Lower lobe of right lung (tissue), 2 donors: ENCODE results near the gene USP37. TPM values are rescaled to one million over a fixed set of nuclear protein-coding genes. Genes with fewer than 3 reads are reported as not detected.

Experiments used
- ATAC-seq, 2 donors: fragments of 200-7000 bp; cut with Tn5 transposase; one replicate each; pipeline ENCODE4 v1.9.1; 2020 to 2022; ENCODE audit warnings: mild to moderate bottlenecking in 2 of 2, moderate library complexity in 2 of 2
- DNase-seq: peaks from one replicate; pipeline ENCODE4 v3.0.0-alpha.2; 2020
- H3K27ac ChIP-seq: fragments of 200-600 bp; one replicate; pipeline ENCODE4 v1.8.0; 2022
- H3K27me3 ChIP-seq: fragments of 200-600 bp; one replicate; pipeline ENCODE4 v1.8.0; 2022; ENCODE audit warnings: low read depth
- H3K36me3 ChIP-seq: fragments of 200-600 bp; one replicate; pipeline ENCODE4 v1.8.0; 2022; ENCODE audit warnings: mild to moderate bottlenecking
- H3K4me1 ChIP-seq: fragments of 200-600 bp; one replicate; pipeline ENCODE4 v1.8.0; 2022
- H3K4me3 ChIP-seq: fragments of 200-600 bp; one replicate; pipeline ENCODE4 v1.8.0; 2022; ENCODE audit warnings: mild to moderate bottlenecking
- H3K9me3 ChIP-seq: fragments of 200-600 bp; one replicate; pipeline ENCODE4 v1.8.0; 2022
- intact Hi-C: fragments of 100-400 bp; cut with DNase I; formaldehyde crosslinking; loops from one replicate; pipeline ENCODE4 v1.11.0; 2022
- total RNA-seq: library from RNA; stranded (reverse); fragmentation: NEBNext Ultra II Directional; extraction: Animal tissue kit (Norgen Biotek cat#: 25700); gene quantifications from one replicate; pipeline ENCODE4 v1.2.1, GENCODE V29; 2021
- TF ChIP-seq, protein P1 (sequence below): fragments of 200-600 bp; IDR thresholded peaks from one replicate; pipeline ENCODE4 v1.8.0; 2022; ENCODE audit warnings: antibody characterized with exemption, mild to moderate bottlenecking
- donor health status: DM: no; HTN: yes; CAD: no; lungs with severe emphysema.

Gene USP37
- total RNA-seq, 1 donor from 2014 or later: 13.2 TPM

DNA sequence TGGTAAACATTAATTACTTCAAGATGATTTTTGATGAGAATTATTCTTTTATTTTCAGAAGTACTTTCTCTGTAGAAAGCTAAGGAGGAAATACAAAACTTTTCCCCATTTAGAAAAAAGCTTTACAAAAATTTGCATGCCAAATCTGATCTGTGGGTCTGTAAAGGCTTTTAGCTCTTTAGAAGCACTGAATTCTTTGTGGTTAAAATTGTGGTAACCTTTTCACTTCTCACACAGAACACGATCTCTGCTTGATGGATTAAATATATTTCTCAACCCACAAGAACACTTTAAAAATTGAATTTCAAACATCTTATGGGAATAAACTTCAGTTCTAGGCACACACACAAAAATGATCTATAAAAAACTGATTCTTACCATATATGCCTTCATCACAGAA is 85.5 kb downstream of the USP37 start:
- Histone ChIP-seq H3K27me3 (no peaks in the 10 kb centered on the region), H3K27ac (no peak overlapping the region), H3K9me3 (no peaks in the 10 kb centered on the region), H3K4me3 (no peak overlapping the region), H3K36me3 (peaks cover 69% of the 10 kb centered on the region), H3K4me1 (no peaks in the 10 kb centered on the region)
- intact Hi-C loops: no loop called here
- TF ChIP-seq, protein P1, sequence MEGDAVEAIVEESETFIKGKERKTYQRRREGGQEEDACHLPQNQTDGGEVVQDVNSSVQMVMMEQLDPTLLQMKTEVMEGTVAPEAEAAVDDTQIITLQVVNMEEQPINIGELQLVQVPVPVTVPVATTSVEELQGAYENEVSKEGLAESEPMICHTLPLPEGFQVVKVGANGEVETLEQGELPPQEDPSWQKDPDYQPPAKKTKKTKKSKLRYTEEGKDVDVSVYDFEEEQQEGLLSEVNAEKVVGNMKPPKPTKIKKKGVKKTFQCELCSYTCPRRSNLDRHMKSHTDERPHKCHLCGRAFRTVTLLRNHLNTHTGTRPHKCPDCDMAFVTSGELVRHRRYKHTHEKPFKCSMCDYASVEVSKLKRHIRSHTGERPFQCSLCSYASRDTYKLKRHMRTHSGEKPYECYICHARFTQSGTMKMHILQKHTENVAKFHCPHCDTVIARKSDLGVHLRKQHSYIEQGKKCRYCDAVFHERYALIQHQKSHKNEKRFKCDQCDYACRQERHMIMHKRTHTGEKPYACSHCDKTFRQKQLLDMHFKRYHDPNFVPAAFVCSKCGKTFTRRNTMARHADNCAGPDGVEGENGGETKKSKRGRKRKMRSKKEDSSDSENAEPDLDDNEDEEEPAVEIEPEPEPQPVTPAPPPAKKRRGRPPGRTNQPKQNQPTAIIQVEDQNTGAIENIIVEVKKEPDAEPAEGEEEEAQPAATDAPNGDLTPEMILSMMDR: no peak
- ATAC-seq (no peak), DNase-seq (no peak)

DNA sequence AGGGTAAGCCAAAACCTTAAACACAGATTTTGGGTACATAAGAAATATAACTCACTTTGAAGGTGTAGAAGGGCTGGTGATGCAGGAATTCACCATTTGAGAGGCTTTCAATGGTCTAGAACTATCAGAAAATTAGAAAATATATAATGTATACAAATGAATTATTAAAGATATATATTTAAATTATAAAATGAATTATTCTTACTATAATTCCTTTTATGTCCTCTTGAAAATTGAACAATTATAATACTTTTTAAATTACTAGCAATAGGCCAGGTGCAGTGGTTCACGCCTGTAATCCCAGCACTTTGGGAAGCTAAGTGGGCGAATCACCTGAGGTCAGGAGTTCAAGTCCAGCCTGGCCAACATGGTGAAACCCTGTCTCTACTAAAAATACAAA is 88.6 kb downstream of the USP37 start:
- Histone ChIP-seq H3K27me3 (no peaks in the 10 kb centered on the region), H3K27ac (no peak overlapping the region), H3K36me3 (peaks cover 58% of the 10 kb centered on the region), H3K4me3 (no peak overlapping the region), H3K4me1 (peaks cover 4% of the 10 kb centered on the region), H3K9me3 (no peaks in the 10 kb centered on the region)
- DNase-seq (no peak), ATAC-seq (no peak)
- TF ChIP-seq, protein P1: no peak
- intact Hi-C loops: no loop called here

DNA sequence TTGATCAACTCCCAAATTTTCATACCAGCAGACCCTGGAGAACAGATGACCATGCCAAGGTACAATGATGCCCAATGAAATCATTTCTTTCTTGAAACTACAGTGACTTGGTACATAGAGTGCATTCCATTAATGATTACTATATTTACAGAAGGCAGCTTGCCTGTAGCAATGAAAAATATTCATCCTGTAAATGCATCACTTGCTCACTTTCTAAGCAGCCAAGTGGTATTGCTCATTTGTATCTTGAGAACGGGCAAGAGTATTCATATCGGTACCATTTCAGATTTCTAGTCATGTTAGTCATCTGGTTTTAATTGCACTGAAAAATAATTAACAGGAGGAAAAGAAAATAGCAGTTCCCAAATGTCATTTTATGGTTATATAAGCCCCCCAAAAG is 89.6 kb downstream of the USP37 start:
- Histone ChIP-seq H3K4me3 (no peak overlapping the region), H3K4me1 (peaks cover 4% of the 10 kb centered on the region), H3K9me3 (no peaks in the 10 kb centered on the region), H3K36me3 (peaks cover 58% of the 10 kb centered on the region), H3K27ac (no peak overlapping the region), H3K27me3 (no peaks in the 10 kb centered on the region)
- intact Hi-C loops: no loop called here
- DNase-seq (no peak), ATAC-seq (no peak)
- TF ChIP-seq, protein P1: no peak

DNA sequence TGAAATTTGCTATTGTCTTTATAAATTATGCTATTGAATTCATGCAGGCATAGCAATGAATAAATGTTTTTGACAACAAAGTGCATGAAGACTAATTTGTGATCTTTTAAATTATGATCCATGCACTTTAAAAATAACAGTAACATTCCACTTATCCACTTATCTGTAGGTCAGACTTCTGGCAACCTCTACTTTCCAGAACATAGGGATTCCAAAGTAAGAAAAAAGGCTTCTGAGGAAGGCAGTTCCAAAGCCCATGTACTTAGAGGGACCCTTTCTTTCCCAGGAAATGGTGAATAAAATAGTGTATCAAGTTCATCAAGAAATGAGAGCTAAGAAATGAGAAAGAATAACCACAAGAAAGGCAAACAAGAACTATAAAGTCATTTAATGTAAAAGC is 90.9 kb downstream of the USP37 start:
- DNase-seq: no peak

DNA sequence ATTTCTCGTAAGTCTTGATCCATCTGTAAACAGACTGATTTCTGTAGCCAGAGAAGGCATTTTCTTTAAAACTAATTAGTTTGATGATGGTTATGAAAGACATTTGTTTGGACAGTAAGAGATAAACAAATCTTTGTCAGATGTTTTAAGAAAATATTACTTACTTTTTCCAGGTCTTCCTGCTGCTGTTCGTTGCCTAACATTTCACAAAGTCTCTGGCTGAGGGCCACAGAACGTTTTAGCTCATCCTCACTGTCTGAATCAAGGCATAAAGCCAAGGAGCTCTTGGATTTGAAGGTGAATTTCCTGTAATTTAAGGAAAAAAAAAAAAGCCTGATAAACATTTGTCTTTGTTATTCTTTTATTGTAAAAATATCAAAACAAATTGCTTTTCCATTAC is 91.5 kb downstream of the USP37 start:
- peaks cover 58% of the 10 kb centered on the region for H3K36me3 ChIP-seq
- ATAC-seq (no peak), DNase-seq (no peak)
- TF ChIP-seq, protein P1: no peak
- H3K4me3 ChIP-seq: no peak overlapping the region
- H3K27me3 ChIP-seq: no peaks in the 10 kb centered on the region
- H3K27ac ChIP-seq: peak overlapping the region; percentile 12
- H3K4me1 ChIP-seq: peaks cover 4% of the 10 kb centered on the region
- no peaks in the 10 kb centered on the region for H3K9me3 ChIP-seq
- intact Hi-C loops: no loop called here

More for the DNA sequence above, 90.9 kb downstream of the USP37 start:
- ATAC-seq: no peak
- no peak overlapping the region for H3K4me3 ChIP-seq
- TF ChIP-seq, protein P1: no peak
- H3K27me3 ChIP-seq: no peaks in the 10 kb centered on the region
- no peaks in the 10 kb centered on the region for H3K9me3 ChIP-seq
- H3K36me3 ChIP-seq: peaks cover 62% of the 10 kb centered on the region
- H3K4me1 ChIP-seq: peaks cover 4% of the 10 kb centered on the region
- intact Hi-C loops: no loop called here
- H3K27ac ChIP-seq: no peak overlapping the region

DNA sequence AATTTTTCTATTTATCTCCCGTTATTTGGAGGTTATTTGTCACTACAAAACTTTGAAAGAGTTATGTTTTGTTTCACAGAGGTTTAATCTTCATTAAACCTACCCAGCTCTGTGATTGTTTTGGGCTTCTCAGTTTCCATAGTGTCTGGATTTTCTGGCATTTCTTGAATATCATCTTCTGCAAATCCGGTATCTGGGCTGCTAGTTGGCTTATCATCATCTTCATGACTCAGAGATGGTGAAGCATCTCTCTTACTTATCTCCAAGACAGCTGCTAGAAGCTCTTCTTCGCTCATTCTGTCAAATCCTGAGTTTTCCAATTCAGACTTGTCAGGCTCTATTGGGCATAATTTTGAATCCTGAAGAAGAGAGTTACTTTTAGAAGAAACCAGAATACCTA is 93.6 kb downstream of the USP37 start:
- ATAC-seq (no peak), DNase-seq (no peak)
- no peaks in the 10 kb centered on the region for H3K27me3 ChIP-seq
- H3K9me3 ChIP-seq: no peaks in the 10 kb centered on the region
- peaks cover 55% of the 10 kb centered on the region for H3K36me3 ChIP-seq
- H3K4me3 ChIP-seq: no peak overlapping the region
- TF ChIP-seq, protein P1: no peak
- H3K27ac ChIP-seq: no peak overlapping the region
- intact Hi-C loops: no loop called here
- peaks cover 4% of the 10 kb centered on the region for H3K4me1 ChIP-seq
